Loucy (cell line): ENCODE measurements around the gene BHLHE23.

ENCODE experiments used
- H2AFZ ChIP-seq: fragments of 200-600 bp; sonication (generic); 2 replicates; pipeline ENCODE4 v1.6.0; 2016; ENCODE audit warnings: antibody characterized with exemption, mild to moderate bottlenecking, low read length, moderate library complexity
- H3F3A ChIP-seq: fragments of 200-600 bp; 2 replicates; pipeline ENCODE4 v1.6.0; 2016; ENCODE audit warnings: antibody characterized with exemption, low read depth, mild to moderate bottlenecking
- H3K27me3 ChIP-seq: fragments of 200-600 bp; sonication (generic); 2 replicates; pipeline ENCODE4 v1.6.1; 2014; ENCODE audit warnings: low read length, mild to moderate bottlenecking; ENCODE audit not compliant: insufficient read depth, poor library complexity, severe bottlenecking
- H3K36me3 ChIP-seq: fragments of 200-600 bp; sonication (generic); 2 replicates; pipeline ENCODE4 v1.6.1; 2016; ENCODE audit warnings: low read length; ENCODE audit not compliant: insufficient read depth
- H3K4me1 ChIP-seq: fragments of 200-600 bp; sonication (generic); 2 replicates; pipeline ENCODE4 v1.5.1; 2014; ENCODE audit warnings: low read length, mild to moderate bottlenecking; ENCODE audit not compliant: insufficient read depth, poor library complexity, severe bottlenecking
- H3K4me2 ChIP-seq: fragments of 200-600 bp; sonication (generic); 2 replicates; pipeline ENCODE4 v1.6.0; 2014; ENCODE audit warnings: antibody characterized with exemption, low read length, low read depth, mild to moderate bottlenecking; ENCODE audit not compliant: poor library complexity, severe bottlenecking
- H3K4me3 ChIP-seq: fragments of 200-600 bp; sonication (generic); 2 replicates; pipeline ENCODE4 v1.5.1; 2014; ENCODE audit warnings: low read length, mild to moderate bottlenecking, mixed read lengths; ENCODE audit not compliant: poor library complexity, severe bottlenecking
- H3K79me2 ChIP-seq: fragments of 200-600 bp; sonication (generic); 2 replicates; pipeline ENCODE4 v1.6.1; 2014; ENCODE audit warnings: low read length; ENCODE audit not compliant: insufficient read depth
- H3K9ac ChIP-seq: fragments of 200-600 bp; sonication (generic); 2 replicates; pipeline ENCODE4 v1.6.0; 2014; ENCODE audit warnings: mild to moderate bottlenecking, low read depth, low read length, moderate library complexity; ENCODE audit not compliant: poor library complexity, severe bottlenecking
- H3K9me2 ChIP-seq: fragments of 200-600 bp; sonication (generic); replicated peaks from 2 replicates; pipeline ENCODE4 v1.6.1; 2016; ENCODE audit warnings: low read depth, low read length, mixed read lengths
- H3K9me3 ChIP-seq: fragments of 200-600 bp; sonication (generic); 2 replicates; pipeline ENCODE4 v1.6.1; 2014; ENCODE audit warnings: mild to moderate bottlenecking, antibody characterized with exemption, low read length, low read depth; ENCODE audit not compliant: insufficient read depth
- H4K20me1 ChIP-seq: fragments of 200-600 bp; sonication (generic); 2 replicates; pipeline ENCODE4 v1.6.0; 2014; ENCODE audit warnings: antibody characterized with exemption, low read length, mild to moderate bottlenecking; ENCODE audit not compliant: insufficient read depth, poor library complexity, severe bottlenecking
- CTCF ChIP-seq: fragments of 200-600 bp; sonication (generic); conservative IDR thresholded peaks from 2 replicates; pipeline ENCODE4 v1.5.1; 2014; ENCODE audit warnings: mild to moderate bottlenecking, antibody characterized with exemption, low read length
- EZH2phosphoT487 ChIP-seq: fragments of 200-600 bp; IDR thresholded peaks from 2 replicates; pipeline ENCODE4 v1.6.1; 2018; ENCODE audit warnings: antibody characterized with exemption, mild to moderate bottlenecking, moderate library complexity, borderline replicate concordance

The BHLHE23 gene

DNA sequence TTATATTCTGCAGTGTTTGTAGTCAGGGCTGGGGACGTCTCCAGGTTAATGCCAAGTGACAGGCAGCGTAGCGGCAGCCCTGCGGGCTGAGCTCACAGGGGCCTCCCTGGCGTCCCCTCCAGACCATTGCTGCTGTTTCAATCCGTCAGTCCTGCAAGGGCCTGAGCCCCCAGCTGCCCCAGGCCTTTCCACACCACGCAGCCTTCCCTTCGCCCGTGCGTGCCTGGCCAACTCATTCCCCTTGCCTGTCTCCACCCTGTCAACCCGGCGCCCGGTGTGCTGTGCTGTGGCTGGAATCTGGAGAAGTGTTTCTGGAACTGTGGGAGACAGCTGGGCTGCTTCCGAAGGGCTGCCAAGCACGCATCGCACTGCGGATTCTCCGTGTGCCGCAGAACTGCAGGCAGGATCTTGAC, 11.9 kb downstream of the BHLHE23 start:
- H3K27me3 ChIP-seq = no peaks in the 10 kb centered on the region
- H3K36me3 ChIP-seq = no peaks in the 10 kb centered on the region
- TF ChIP-seq CTCF (no peak), EZH2phosphoT487 (no peak)

DNA sequence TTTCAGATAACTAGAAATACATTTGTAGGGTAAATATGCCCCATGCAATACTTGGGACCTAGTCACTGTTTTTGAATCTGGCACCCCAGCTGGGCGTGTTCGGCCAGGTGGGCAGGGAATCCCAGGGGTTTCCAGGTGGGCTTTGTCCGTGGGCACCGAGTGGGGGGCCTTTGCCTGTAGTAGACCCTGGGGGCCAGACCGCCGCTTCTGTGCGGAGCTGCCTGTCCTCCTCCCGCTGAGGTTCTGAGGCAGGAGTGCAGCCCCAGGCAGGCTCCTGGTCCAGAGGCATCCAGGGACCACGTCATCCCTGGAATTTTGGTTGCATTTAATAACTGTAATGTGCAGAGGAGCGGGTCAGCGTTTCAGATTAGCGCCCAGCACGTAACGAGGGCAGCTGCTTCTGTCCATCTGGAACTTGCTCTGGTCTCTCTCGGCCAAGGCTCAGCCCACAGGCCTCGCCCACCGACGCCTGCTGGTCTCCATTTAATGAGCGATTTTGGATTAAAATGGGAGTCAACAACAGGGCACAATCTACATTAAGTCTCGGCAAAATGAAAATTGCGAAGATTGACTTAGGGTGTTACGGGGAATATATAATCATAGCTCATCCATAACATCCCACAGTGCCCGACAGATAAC, 12.8 kb downstream of the BHLHE23 start:
- TF ChIP-seq CTCF (no peak), EZH2phosphoT487 (no peak)
- H3F3A ChIP-seq = no peaks in the 10 kb centered on the region
- no peak overlapping the region for H2AFZ ChIP-seq
- no peaks in the 10 kb centered on the region for H3K27me3 ChIP-seq
- no peaks in the 10 kb centered on the region for H3K79me2 ChIP-seq
- peaks cover 18% of the 10 kb centered on the region for H3K4me1 ChIP-seq
- H3K9me2 ChIP-seq = no peaks in the 10 kb centered on the region
- H3K4me3 ChIP-seq = no peak overlapping the region
- H3K9ac ChIP-seq = no peak overlapping the region
- no peaks in the 10 kb centered on the region for H4K20me1 ChIP-seq
- H3K36me3 ChIP-seq = no peaks in the 10 kb centered on the region
- H3K9me3 ChIP-seq = no peaks in the 10 kb centered on the region
- no peak overlapping the region for H3K4me2 ChIP-seq

More for the DNA sequence above, 11.9 kb downstream of the BHLHE23 start:
- Histone ChIP-seq H3K79me2 (no peaks in the 10 kb centered on the region), H3K9ac (no peak overlapping the region), H3K9me2 (no peaks in the 10 kb centered on the region), H3K9me3 (no peaks in the 10 kb centered on the region), H3K4me2 (no peak overlapping the region), H4K20me1 (no peaks in the 10 kb centered on the region), H2AFZ (no peak overlapping the region), H3K4me1 (peaks cover 24% of the 10 kb centered on the region), H3F3A (peaks cover 2% of the 10 kb centered on the region; the same call in 1 of the 2 replicates), H3K4me3 (no peak overlapping the region)

GRCh38 chr20:62991863-62992262, 14.9 kb downstream of the BHLHE23 start:
- H3K4me2 ChIP-seq = no peak overlapping the region
- H3F3A ChIP-seq = no peaks in the 10 kb centered on the region
- H3K36me3 ChIP-seq = no peaks in the 10 kb centered on the region
- no peak overlapping the region for H2AFZ ChIP-seq
- no peak overlapping the region for H3K4me3 ChIP-seq
- TF ChIP-seq CTCF (no peak), EZH2phosphoT487 (no peak)
- no peaks in the 10 kb centered on the region for H3K4me1 ChIP-seq
- H3K9me3 ChIP-seq = no peaks in the 10 kb centered on the region
- H4K20me1 ChIP-seq = no peaks in the 10 kb centered on the region
- no peaks in the 10 kb centered on the region for H3K79me2 ChIP-seq
- no peaks in the 10 kb centered on the region for H3K27me3 ChIP-seq
- no peak overlapping the region for H3K9ac ChIP-seq
- no peaks in the 10 kb centered on the region for H3K9me2 ChIP-seq
